Uterus (tissue), 4 donors: ENCODE data around the gene ADAMTS17. TPM values are rescaled to one million over a fixed set of nuclear protein-coding genes. Genes with fewer than 3 reads are reported as not detected.

Experiments used
- DNase-seq, 2 donors: peaks; one replicate each; pipeline ENCODE4 v3.0.0-alpha.2; 2019 to 2020
- H3K27ac ChIP-seq, 2 donors: fragments of 200-600 bp; sonication (generic); 1 replicate in 1 of 2; 2 replicates in 1 of 2; pipeline ENCODE4 v1.5.1; 2016 to 2018
- H3K27me3 ChIP-seq, 2 donors: fragments of 200-600 bp; sonication (generic); one replicate each; pipeline ENCODE4 v1.5.1; 2018 to 2019; ENCODE audit warnings: control low read depth in 1 of 2
- H3K36me3 ChIP-seq, 2 donors: fragments of 200-600 bp; sonication (generic); one replicate each; pipeline ENCODE4 v1.5.1; 2019; ENCODE audit warnings: control low read depth in 1 of 2
- H3K4me1 ChIP-seq, 2 donors: fragments of 200-600 bp; sonication (generic); one replicate each; pipeline ENCODE4 v1.5.1; 2018 to 2019; ENCODE audit warnings: control low read depth in 1 of 2
- H3K4me3 ChIP-seq, 2 donors: fragments of 200-600 bp; sonication (generic); 1 replicate in 1 of 2; 2 replicates in 1 of 2; pipeline ENCODE4 v1.5.1; 2018 to 2019; ENCODE audit warnings: mild to moderate bottlenecking in 1 of 2
- H3K9me3 ChIP-seq, 2 donors: fragments of 200-600 bp; sonication (generic); one replicate each; pipeline ENCODE4 v1.5.1; 2019; ENCODE audit warnings: control low read depth in 1 of 2
- CTCF ChIP-seq, 4 experiments: fragments of 200-600 bp in 2 of 4; fragments of 450-650 bp in 2 of 4; sonication (generic) in 2 of 4; IDR thresholded peaks; one replicate each; pipeline ENCODE4 v1.5.1; 2016 to 2019; ENCODE audit warnings: antibody characterized with exemption in 4 of 4, mild to moderate bottlenecking in 2 of 4, moderate library complexity in 1 of 4
- POLR2A ChIP-seq, 2 donors: fragments of 450-650 bp; IDR thresholded peaks; one replicate each; pipeline ENCODE4 v1.6.1; 2016; ENCODE audit warnings: antibody characterized with exemption in 2 of 2, mild to moderate bottlenecking in 1 of 2, moderate library complexity in 1 of 2
- intact Hi-C: fragments of 100-400 bp; cut with DNase I; formaldehyde crosslinking; loops from one replicate; pipeline ENCODE4 v1.15.1; 2023; ENCODE audit warnings: low total_unique reads
- total RNA-seq, 4 donors: library from RNA; depleted of rRNA in 3 of 4; stranded (reverse); fragments of >200 nt in 3 of 4; gene quantifications; one replicate each; pipeline versions ENCODE4 v1.1.0 to v1.2.4, GENCODE V29; 2014 to 2023
- donor health status: DM: yes; HTN: yes; CAD: no.

ADAMTS17 gene
- total RNA-seq, 4 donors from 2014 or later = 3.1 to 17.1 (median 8.1) TPM; not detected in 1

GRCh38 chr15:99987701-99988100 is 354.1 kb downstream of the ADAMTS17 start:
- no peak for DNase-seq
- intact Hi-C loops = no loop called here
- Histone ChIP-seq H3K36me3 (no peaks in the 10 kb centered on the region), H3K9me3 (no peaks in the 10 kb centered on the region), H3K27ac (no peak overlapping the region), H3K4me1 (no peaks in the 10 kb centered on the region), H3K27me3 (no peaks in the 10 kb centered on the region), H3K4me3 (no peak overlapping the region)
- no peak for TF ChIP-seq CTCF (IDR thresholded peaks at IDR 0.05)
- TF ChIP-seq POLR2A (IDR thresholded peaks at IDR 0.05) = no peak

GRCh38 chr15:99987119-99987506 is 354.7 kb downstream of the ADAMTS17 start:
- H3K27ac ChIP-seq = no peak overlapping the region

DNA sequence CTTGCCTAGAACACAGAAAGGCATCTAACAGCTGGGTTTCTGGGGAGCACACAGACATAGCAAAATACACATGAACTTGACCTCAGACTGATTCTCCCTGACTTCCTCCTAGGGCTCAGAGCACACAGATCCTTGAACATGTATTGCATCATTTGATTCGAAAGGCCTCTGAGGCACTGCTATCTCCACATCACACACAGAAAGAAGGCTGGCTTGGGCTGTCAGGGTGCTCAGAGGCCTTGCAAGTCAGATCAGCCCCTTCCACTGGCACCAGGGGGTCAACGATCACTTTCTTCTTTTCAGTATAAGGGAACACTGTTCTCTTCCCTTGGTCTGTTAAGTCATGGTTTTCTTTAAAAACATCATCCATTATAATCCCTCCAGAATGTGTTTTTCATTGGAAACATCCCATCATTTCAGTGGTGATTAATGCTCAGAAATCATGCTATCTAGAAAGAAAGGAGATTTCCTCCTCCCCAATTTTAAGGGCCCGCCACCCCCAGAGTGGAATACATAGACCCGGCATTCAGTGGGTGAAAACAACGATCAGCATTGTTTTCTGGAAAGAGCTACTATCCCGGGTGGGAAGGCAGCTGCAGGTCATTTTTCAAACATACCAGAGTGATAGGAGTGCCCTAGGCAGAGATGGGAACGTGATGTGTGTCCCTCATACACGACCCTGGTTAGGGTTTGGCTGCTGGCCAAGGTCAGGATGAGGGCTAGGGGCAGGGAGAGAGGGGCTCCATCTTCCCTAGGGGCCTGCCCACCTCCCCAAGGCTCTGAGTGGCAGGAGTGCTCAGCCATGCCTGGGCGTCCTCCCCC is 355.3 kb downstream of the ADAMTS17 start:
- no peak overlapping the region for H3K4me3 ChIP-seq
- no peak for DNase-seq
- H3K4me1 ChIP-seq = no peaks in the 10 kb centered on the region
- no peaks in the 10 kb centered on the region for H3K36me3 ChIP-seq
- no peaks in the 10 kb centered on the region for H3K27me3 ChIP-seq
- intact Hi-C loops = no loop called here
- no peak overlapping the region for H3K27ac ChIP-seq
- no peaks in the 10 kb centered on the region for H3K9me3 ChIP-seq
- TF ChIP-seq POLR2A (IDR thresholded peaks at IDR 0.05) = no peak
- TF ChIP-seq CTCF (IDR thresholded peaks at IDR 0.05) = no peak

More at GRCh38 chr15:99987119-99987506, 354.7 kb downstream of the ADAMTS17 start:
- no peak for TF ChIP-seq CTCF (IDR thresholded peaks at IDR 0.05)
- TF ChIP-seq POLR2A (IDR thresholded peaks at IDR 0.05) = no peak
- Histone ChIP-seq H3K36me3 (no peaks in the 10 kb centered on the region), H3K9me3 (no peaks in the 10 kb centered on the region), H3K27me3 (no peaks in the 10 kb centered on the region), H3K4me1 (no peaks in the 10 kb centered on the region), H3K4me3 (no peak overlapping the region)
- no peak for DNase-seq
- intact Hi-C loops = no loop called here

DNA sequence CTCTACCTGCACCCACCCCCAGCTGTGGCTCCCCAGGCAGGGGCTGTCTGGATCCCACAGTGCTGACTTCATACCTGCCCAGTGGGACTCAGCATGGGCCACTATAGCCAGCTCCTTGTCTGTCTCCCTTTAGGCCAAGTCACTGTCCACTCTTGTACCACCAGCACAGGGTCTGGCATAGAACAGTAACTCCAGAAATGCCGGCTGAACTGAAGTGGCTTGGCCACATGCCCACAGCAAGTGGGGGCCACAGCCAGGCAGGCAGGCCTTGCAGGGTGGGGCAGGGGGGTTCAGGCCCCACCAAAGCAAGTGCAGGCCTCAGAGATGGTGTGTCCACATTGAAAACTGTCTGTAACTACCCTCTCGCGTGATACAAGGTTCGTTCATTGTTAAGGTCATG is 355.9 kb downstream of the ADAMTS17 start:
- Histone ChIP-seq H3K4me3 (no peak overlapping the region), H3K4me1 (no peaks in the 10 kb centered on the region), H3K27ac (no peak overlapping the region), H3K9me3 (no peaks in the 10 kb centered on the region), H3K27me3 (no peaks in the 10 kb centered on the region), H3K36me3 (no peaks in the 10 kb centered on the region)
- no peak for TF ChIP-seq POLR2A (IDR thresholded peaks at IDR 0.05)
- no peak for DNase-seq
- intact Hi-C loops = no loop called here

GRCh38 chr15:99984491-99985243 is 357.1 kb downstream of the ADAMTS17 start:
- intact Hi-C loops = no loop called here
- Histone ChIP-seq H3K4me1 (no peaks in the 10 kb centered on the region), H3K36me3 (no peaks in the 10 kb centered on the region), H3K4me3 (no peak overlapping the region), H3K27ac (no peak overlapping the region), H3K9me3 (no peaks in the 10 kb centered on the region), H3K27me3 (no peaks in the 10 kb centered on the region)
- TF ChIP-seq POLR2A (IDR thresholded peaks at IDR 0.05) (no peak), CTCF (IDR thresholded peaks at IDR 0.05) (no peak)
- no peak for DNase-seq
